ENCODE results near the gene ACTR10.

The ACTR10 gene

DNA sequence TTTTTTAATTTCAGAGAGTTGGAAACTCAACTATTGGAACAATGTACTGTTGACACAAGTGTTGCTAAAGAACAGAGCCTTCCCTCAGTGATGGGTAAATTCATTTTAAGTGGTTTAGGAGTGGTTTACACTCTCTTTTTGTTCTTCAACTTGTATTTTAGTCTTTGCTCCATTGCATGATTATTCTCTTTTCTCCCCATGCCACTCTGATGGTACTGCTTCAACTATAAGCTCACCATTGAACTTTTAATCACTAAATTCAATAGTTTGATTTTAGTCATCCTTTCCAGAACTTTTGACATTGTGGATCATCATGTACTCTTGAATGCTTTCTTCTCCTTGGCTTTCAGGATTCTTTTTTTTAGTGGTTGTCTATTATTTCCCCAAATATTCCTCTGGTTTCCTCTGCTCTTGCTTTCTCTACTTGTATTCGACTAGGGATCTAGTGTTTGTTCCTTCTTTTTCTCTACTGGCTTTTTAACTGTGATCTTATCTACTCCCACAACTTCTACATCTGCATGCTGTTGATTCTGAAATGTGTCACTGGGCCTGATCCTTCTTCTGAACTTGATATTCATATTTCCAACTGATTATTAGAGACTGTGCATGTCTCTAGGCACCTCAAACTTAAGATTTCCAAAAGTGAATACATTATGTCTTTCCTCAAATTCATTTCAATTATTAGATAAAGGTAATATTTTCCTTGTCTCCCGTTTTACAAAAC lies 15.4 kb downstream of the ACTR10 start:
- TF ChIP-seq NFIC (IDR thresholded peaks at IDR 0.05) (no peak), YY1 (IDR thresholded peaks at IDR 0.05; ENCODE audit: low read depth) (no peak), ZBTB7A (IDR thresholded peaks at IDR 0.05; ENCODE audit: low read depth) (no peak), FOXM1 (IDR thresholded peaks at IDR 0.05; ENCODE audit: borderline replicate concordance, low read depth) (no peak), CEBPB (IDR thresholded peaks at IDR 0.05) (no peak), EP300 (IDR thresholded peaks at IDR 0.05; ENCODE audit: borderline replicate concordance) (no peak), TAF1 (IDR thresholded peaks at IDR 0.05; ENCODE audit: low read depth) (no peak), TEAD4 (IDR thresholded peaks at IDR 0.05) (no peak), RAD21 (IDR thresholded peaks at IDR 0.05; ENCODE audit: low read depth) (no peak), EGR1 (IDR thresholded peaks at IDR 0.05) (no peak), CREB1 (IDR thresholded peaks at IDR 0.05; ENCODE audit: low read depth) (no peak), TCF12 (IDR thresholded peaks at IDR 0.05; ENCODE audit: low read depth) (no peak)
- TF ChIP-seq, protein P1, sequence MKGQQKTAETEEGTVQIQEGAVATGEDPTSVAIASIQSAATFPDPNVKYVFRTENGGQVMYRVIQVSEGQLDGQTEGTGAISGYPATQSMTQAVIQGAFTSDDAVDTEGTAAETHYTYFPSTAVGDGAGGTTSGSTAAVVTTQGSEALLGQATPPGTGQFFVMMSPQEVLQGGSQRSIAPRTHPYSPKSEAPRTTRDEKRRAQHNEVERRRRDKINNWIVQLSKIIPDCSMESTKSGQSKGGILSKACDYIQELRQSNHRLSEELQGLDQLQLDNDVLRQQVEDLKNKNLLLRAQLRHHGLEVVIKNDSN (IDR thresholded peaks at IDR 0.05), result no peak
- TF ChIP-seq, protein P2, sequence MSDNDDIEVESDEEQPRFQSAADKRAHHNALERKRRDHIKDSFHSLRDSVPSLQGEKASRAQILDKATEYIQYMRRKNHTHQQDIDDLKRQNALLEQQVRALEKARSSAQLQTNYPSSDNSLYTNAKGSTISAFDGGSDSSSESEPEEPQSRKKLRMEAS (IDR thresholded peaks at IDR 0.05), result no peak
- TF ChIP-seq, protein P3, sequence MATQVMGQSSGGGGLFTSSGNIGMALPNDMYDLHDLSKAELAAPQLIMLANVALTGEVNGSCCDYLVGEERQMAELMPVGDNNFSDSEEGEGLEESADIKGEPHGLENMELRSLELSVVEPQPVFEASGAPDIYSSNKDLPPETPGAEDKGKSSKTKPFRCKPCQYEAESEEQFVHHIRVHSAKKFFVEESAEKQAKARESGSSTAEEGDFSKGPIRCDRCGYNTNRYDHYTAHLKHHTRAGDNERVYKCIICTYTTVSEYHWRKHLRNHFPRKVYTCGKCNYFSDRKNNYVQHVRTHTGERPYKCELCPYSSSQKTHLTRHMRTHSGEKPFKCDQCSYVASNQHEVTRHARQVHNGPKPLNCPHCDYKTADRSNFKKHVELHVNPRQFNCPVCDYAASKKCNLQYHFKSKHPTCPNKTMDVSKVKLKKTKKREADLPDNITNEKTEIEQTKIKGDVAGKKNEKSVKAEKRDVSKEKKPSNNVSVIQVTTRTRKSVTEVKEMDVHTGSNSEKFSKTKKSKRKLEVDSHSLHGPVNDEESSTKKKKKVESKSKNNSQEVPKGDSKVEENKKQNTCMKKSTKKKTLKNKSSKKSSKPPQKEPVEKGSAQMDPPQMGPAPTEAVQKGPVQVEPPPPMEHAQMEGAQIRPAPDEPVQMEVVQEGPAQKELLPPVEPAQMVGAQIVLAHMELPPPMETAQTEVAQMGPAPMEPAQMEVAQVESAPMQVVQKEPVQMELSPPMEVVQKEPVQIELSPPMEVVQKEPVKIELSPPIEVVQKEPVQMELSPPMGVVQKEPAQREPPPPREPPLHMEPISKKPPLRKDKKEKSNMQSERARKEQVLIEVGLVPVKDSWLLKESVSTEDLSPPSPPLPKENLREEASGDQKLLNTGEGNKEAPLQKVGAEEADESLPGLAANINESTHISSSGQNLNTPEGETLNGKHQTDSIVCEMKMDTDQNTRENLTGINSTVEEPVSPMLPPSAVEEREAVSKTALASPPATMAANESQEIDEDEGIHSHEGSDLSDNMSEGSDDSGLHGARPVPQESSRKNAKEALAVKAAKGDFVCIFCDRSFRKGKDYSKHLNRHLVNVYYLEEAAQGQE (IDR thresholded peaks at IDR 0.05; ENCODE audit: low read depth), result no peak

DNA sequence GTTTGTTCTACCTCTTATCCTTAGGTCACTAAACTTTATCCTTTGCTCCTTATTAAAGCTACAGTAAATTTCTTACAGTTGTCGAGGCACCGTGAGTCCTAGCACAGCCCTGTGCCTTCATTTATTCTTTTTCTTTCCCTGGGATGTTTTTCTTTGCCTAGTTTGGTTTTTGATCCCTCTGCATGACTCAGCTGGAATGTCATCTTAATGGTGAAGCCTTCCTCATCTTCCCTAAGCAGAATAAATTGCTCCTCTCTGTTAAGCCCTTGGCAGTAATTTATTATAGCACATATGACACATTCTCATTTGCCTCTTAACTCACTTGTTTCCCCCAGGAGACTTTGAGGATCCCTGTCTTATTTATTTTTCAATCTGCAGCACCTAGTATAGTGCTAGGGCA lies 16.6 kb downstream of the ACTR10 start:
- TF ChIP-seq RAD21 (IDR thresholded peaks at IDR 0.05; ENCODE audit: low read depth) (no peak), NFIC (IDR thresholded peaks at IDR 0.05) (no peak), CREB1 (IDR thresholded peaks at IDR 0.05; ENCODE audit: low read depth) (no peak), TEAD4 (IDR thresholded peaks at IDR 0.05) (no peak), EP300 (IDR thresholded peaks at IDR 0.05; ENCODE audit: borderline replicate concordance) (no peak), TCF12 (IDR thresholded peaks at IDR 0.05; ENCODE audit: low read depth) (no peak), YY1 (IDR thresholded peaks at IDR 0.05; ENCODE audit: low read depth) (no peak), EGR1 (IDR thresholded peaks at IDR 0.05) (no peak), FOXM1 (IDR thresholded peaks at IDR 0.05; ENCODE audit: borderline replicate concordance, low read depth) (no peak), CEBPB (IDR thresholded peaks at IDR 0.05) (no peak), ZBTB7A (IDR thresholded peaks at IDR 0.05; ENCODE audit: low read depth) (no peak), TAF1 (IDR thresholded peaks at IDR 0.05; ENCODE audit: low read depth) (no peak)
- TF ChIP-seq, protein P2 (IDR thresholded peaks at IDR 0.05), result no peak
- TF ChIP-seq, protein P1 (IDR thresholded peaks at IDR 0.05), result no peak
- TF ChIP-seq, protein P3 (IDR thresholded peaks at IDR 0.05; ENCODE audit: low read depth), result no peak

DNA sequence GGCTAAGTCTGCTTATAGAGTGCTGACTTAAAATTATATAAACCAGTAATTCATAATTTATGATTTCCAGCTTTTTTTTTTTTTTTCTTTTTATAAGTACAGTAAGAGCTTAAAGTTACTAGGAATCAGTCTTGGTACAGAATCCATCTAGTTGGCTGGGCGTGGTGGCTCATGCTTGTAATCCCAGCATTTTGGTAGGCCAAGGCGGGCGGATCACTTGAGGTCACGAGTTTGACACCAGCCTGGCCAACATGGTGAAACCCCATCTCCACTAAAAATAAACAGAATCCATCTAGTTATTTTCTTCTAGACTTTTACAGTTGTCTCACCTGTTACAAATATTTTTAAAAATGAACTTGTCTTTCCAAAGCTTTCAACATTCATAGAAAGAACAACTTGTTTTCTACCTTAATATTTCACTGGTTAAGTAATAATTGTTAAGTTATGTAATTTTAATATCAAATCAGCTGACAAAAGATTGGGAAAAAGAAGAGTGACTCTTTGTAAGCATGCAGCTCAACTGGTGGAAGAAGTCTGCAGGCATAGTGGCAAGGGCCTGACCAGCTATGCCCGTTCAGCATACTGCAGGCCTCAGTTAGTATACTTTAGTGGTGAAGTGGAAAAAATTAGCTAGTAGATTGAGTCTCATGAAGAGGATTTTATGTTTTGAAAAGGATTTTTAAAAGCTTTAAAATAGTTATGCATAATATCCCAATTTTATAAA lies 27.3 kb downstream of the ACTR10 start:
- TF ChIP-seq RAD21 (IDR thresholded peaks at IDR 0.05; ENCODE audit: low read depth), result no peak
- TF ChIP-seq FOXM1 (IDR thresholded peaks at IDR 0.05; ENCODE audit: borderline replicate concordance, low read depth), result no peak
- TF ChIP-seq ZBTB7A (IDR thresholded peaks at IDR 0.05; ENCODE audit: low read depth), result no peak
- TF ChIP-seq, protein P2 (IDR thresholded peaks at IDR 0.05), result no peak
- TF ChIP-seq TCF12 (IDR thresholded peaks at IDR 0.05; ENCODE audit: low read depth), result no peak
- TF ChIP-seq NFIC (IDR thresholded peaks at IDR 0.05), result no peak
- no peak for TF ChIP-seq EGR1 (IDR thresholded peaks at IDR 0.05)
- no peak for TF ChIP-seq CREB1 (IDR thresholded peaks at IDR 0.05; ENCODE audit: low read depth)
- no peak for TF ChIP-seq CEBPB (IDR thresholded peaks at IDR 0.05)
- TF ChIP-seq, protein P3 (IDR thresholded peaks at IDR 0.05; ENCODE audit: low read depth), result no peak
- no peak for TF ChIP-seq EP300 (IDR thresholded peaks at IDR 0.05; ENCODE audit: borderline replicate concordance)
- TF ChIP-seq, protein P1 (IDR thresholded peaks at IDR 0.05), result no peak
- TF ChIP-seq YY1 (IDR thresholded peaks at IDR 0.05; ENCODE audit: low read depth), result no peak
- no peak for TF ChIP-seq TAF1 (IDR thresholded peaks at IDR 0.05; ENCODE audit: low read depth)
- no peak for TF ChIP-seq TEAD4 (IDR thresholded peaks at IDR 0.05)

Data from Ishikawa (cell line).